Dendritic cell treated with granulocyte-macrophage colony-stimulating factor and Interleukin-4, amounts not matched to agents 40 ng/mL and 50 ng/mL, for 4 days (primary cell): Measurements from ENCODE around the gene CGREF1.
"Not testable (repeated sequence)": the region's sequence is repeated elsewhere in the genome, so short reads cannot be mapped to it uniquely, and the experiment has no call there.

Experiments
- H3K27ac Mint-ChIP-seq: one replicate; pipeline ENCODE4 v1.8.0; 2022; ENCODE audit warnings: mild to moderate bottlenecking, mixed read lengths
- H3K27me3 Mint-ChIP-seq: one replicate; pipeline ENCODE4 v1.8.0; 2022; ENCODE audit warnings: mild to moderate bottlenecking, mixed read lengths
- H3K36me3 Mint-ChIP-seq: one replicate; pipeline ENCODE4 v1.8.0; 2022; ENCODE audit warnings: low read depth, mixed read lengths
- H3K4me1 Mint-ChIP-seq: one replicate; pipeline ENCODE4 v1.8.0; 2022; ENCODE audit warnings: low read depth, mixed read lengths
- H3K4me3 Mint-ChIP-seq: one replicate; pipeline ENCODE4 v1.8.0; 2022; ENCODE audit warnings: mild to moderate bottlenecking, moderate library complexity, mixed read lengths
- H3K9me3 Mint-ChIP-seq: one replicate; pipeline ENCODE4 v1.8.0; 2022; ENCODE audit warnings: mixed read lengths
- intact Hi-C: fragments of 100-400 bp; cut with micrococcal nuclease; formaldehyde crosslinking; loops from one replicate; pipeline ENCODE4 v1.15.0; 2022

Gene CGREF1

DNA sequence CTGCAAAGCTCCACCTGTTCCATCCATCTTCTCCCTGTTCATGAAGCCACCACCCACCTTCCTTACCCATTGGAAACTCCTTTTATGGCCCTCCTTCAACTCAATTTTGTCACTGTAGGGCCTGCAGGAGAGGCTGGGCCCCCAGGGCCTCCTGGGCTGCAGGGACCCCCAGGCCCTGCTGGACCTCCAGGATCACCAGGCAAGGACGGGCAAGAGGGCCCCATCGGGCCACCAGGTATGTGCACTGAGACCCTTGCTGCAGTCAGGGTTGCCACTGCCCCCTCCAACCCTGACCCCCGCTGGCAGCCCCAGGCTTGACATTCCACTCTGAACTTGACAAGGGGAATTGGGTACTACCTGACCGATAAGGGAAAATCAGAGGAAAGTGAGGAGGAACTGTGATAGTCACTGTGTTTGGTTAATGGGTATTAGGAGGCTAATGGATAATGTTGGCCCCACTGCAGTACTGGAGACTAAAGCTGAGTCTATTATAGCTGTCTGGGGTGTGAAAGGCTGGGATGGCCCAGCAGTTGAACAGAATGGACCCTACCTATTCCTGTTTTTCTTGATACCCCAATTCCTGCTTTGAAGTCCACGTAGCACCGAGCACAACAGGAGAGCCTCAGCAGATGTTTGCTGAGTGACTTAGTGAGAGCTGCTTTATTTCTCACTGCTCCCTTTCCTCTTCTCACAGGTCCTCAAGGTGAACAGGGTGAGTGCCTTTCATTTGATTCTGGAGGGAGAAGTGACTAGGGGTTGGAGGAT, 34.4 kb downstream of the CGREF1 start:
- no peaks in the 10 kb centered on the region for H3K9me3 Mint-ChIP-seq
- H3K4me3 Mint-ChIP-seq = no peak overlapping the region
- intact Hi-C loops = loop anchor here (5.0 kb wide), 2 partner anchors 122 to 128 kb away; partner anchors contain the start of genes ATRAID and SLC5A6
- no peaks in the 10 kb centered on the region for H3K36me3 Mint-ChIP-seq
- peaks cover 2% of the 10 kb centered on the region for H3K27me3 Mint-ChIP-seq
- peaks cover 65% of the 10 kb centered on the region for H3K4me1 Mint-ChIP-seq
- peak overlapping the region; percentile 89 for H3K27ac Mint-ChIP-seq

- peaks cover 3% of the 10 kb centered on the region for H3K27me3 Mint-ChIP-seq
- no peaks in the 10 kb centered on the region for H3K36me3 Mint-ChIP-seq
- no peaks in the 10 kb centered on the region for H3K9me3 Mint-ChIP-seq
- peak overlapping the region; percentile 89 for H3K27ac Mint-ChIP-seq
- H3K4me1 Mint-ChIP-seq = peaks cover 67% of the 10 kb centered on the region
- intact Hi-C loops = loop anchor here (5.0 kb wide), 1 partner anchor 121 kb away; no protein-coding TSS in a partner anchor
- no peak overlapping the region for H3K4me3 Mint-ChIP-seq
These were observed 35.3 kb downstream of the CGREF1 start for GRCh38 chr2:27083410-27084296.

- Mint-ChIP-seq H3K4me1 (peaks cover 69% of the 10 kb centered on the region), H3K4me3 (no peak overlapping the region)
- intact Hi-C loops = loop anchor here (5.0 kb wide), 1 partner anchor 121 kb away; no protein-coding TSS in a partner anchor
These were observed 36.0 kb downstream of the CGREF1 start for GRCh38 chr2:27082773-27083409.

DNA sequence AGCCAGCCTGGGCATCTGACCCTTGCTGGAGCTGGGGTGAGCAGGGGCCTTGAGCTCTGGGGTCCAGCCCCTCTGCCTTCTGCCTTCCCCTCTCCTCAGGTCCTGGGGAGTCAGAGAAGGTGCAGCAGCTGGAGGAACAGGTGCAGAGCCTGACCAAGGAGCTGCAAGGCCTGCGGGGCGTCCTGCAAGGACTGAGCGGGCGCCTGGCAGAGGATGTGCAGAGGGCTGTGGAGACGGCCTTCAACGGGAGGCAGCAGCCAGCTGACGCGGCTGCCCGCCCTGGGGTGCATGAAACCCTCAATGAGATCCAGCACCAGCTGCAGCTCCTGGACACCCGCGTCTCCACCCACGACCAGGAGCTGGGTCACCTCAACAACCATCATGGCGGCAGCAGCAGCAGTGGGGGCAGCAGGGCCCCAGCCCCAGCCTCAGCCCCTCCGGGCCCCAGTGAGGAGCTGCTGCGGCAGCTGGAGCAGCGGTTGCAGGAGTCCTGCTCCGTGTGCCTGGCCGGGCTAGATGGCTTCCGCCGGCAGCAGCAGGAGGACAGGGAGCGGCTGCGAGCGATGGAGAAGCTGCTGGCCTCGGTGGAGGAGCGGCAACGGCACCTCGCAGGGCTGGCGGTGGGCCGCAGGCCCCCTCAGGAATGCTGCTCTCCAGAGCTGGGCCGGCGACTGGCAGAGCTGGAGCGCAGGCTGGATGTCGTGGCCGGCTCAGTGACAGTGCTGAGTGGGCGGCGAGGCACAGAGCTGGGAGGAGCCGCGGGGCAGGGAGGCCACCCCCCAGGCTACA, 36.8 kb downstream of the CGREF1 start:
- Mint-ChIP-seq H3K4me3 (no peak overlapping the region), H3K4me1 (peaks cover 73% of the 10 kb centered on the region), H3K27ac (peak overlapping the region; percentile 89), H3K36me3 (no peaks in the 10 kb centered on the region), H3K9me3 (no peaks in the 10 kb centered on the region), H3K27me3 (peaks cover 6% of the 10 kb centered on the region)
- intact Hi-C loops = loop anchor here (1.0 to 5.0 kb wide), 3 partner anchors 11 to 120 kb away; partner anchors contain the start of genes AGBL5 and OST4

More at GRCh38 chr2:27082773-27083409, 36.0 kb downstream of the CGREF1 start:
- Mint-ChIP-seq H3K27ac (peak overlapping the region; percentile 89), H3K27me3 (peaks cover 6% of the 10 kb centered on the region), H3K9me3 (no peaks in the 10 kb centered on the region), H3K36me3 (no peaks in the 10 kb centered on the region)

DNA sequence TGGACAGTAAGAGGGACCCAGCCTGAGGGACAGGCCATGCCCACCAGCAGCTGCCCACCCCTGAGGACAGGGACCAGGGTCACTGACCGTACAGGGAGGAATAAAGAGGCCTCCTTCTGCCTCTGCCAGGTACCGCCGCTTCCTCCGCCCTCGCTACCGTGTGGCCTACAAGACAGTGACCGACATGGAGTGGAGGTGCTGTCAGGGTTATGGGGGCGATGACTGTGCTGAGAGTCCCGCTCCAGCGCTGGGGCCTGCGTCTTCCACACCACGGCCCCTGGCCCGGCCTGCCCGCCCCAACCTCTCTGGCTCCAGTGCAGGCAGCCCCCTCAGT, 38.4 kb downstream of the CGREF1 start:
- Mint-ChIP-seq H3K36me3 (no peaks in the 10 kb centered on the region), H3K4me1 (peaks cover 74% of the 10 kb centered on the region), H3K27ac (peak overlapping the region; percentile 89), H3K9me3 (no peaks in the 10 kb centered on the region), H3K4me3 (peak overlapping the region; percentile 38), H3K27me3 (peaks cover 9% of the 10 kb centered on the region)
- intact Hi-C loops = loop anchor here (2.0 to 5.0 kb wide), 2 partner anchors 30 to 118 kb away; partner anchors contain the start of gene AGBL5

GRCh38 chr2:27080140-27080469, 38.8 kb downstream of the CGREF1 start:
- Mint-ChIP-seq H3K27me3 (peaks cover 9% of the 10 kb centered on the region), H3K36me3 (no peaks in the 10 kb centered on the region), H3K27ac (peak overlapping the region; percentile 89), H3K4me1 (peaks cover 74% of the 10 kb centered on the region), H3K9me3 (no peaks in the 10 kb centered on the region), H3K4me3 (no peak overlapping the region)
- intact Hi-C loops = loop anchor here (2.0 to 5.0 kb wide), 2 partner anchors 29 to 118 kb away; partner anchors contain the start of gene AGBL5

- H3K27ac Mint-ChIP-seq = peak overlapping the region; percentile 89
These were observed 39.4 kb downstream of the CGREF1 start for GRCh38 chr2:27079233-27080139.

DNA sequence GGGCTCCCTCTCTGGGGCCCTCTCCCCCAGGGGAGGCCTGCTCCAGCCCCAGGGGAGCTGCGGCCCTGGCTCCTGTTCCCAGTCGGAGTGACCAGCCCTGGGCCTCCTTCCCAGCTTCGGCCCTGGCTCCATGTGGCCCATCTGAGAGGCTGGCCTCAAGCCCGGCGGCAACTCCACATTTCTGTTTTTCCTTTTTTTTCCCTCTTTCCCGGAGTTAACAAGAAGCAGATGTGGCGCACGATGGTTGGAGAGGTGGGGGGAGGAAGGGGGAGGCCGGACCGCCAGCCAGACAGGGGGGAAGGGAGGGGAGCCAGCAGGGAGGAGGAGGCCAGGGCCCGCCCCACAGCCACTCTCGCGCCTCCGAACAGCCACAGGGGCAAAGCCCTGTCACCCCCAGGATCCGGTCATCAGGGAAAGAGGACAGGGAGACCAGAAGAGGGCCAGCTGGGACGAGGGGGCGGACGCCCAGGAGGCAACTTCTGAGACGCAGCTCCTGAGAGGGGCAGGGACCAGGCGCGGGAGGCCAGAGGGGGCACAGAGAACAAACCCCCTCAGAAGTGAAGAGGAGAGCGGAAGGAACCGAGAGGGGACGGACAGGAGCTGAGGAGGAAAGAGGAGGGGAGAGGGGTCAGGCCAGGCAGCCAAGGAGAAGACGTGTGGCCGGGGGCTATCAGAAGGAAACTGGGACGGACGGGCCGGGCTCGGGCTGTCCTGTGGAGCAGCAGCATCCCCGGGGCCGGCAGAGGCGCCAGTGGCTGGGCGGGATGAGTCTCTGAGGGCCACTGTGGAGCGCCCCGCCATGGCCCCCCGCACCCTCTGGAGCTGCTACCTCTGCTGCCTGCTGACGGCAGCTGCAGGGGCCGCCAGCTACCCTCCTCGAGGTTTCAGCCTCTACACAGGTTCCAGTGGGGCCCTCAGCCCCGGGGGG, 40.4 kb downstream of the CGREF1 start, which contains the start of gene EMILIN1:
TSS of gene EMILIN1 (plus strand) at position 349 of the 928 bp plus-strand sequence. CDS start at position 800, 451 bp downstream.
- Mint-ChIP-seq H3K4me3 (peak within 1 kb of the TSS; percentile 64), H3K4me1 (peaks cover 76% of the 10 kb centered on the region), H3K9me3 (no peaks in the 10 kb centered on the region), H3K36me3 (no peaks in the 10 kb centered on the region), H3K27ac (peak within 1 kb of the TSS; percentile 66), H3K27me3 (peaks cover 9% of the 10 kb centered on the region)
- intact Hi-C loops = no loop called here

More at GRCh38 chr2:27079233-27080139, 39.4 kb downstream of the CGREF1 start:
- Mint-ChIP-seq H3K4me1 (peaks cover 74% of the 10 kb centered on the region), H3K9me3 (no peaks in the 10 kb centered on the region), H3K36me3 (no peaks in the 10 kb centered on the region), H3K4me3 (no peak overlapping the region), H3K27me3 (peaks cover 9% of the 10 kb centered on the region)
- intact Hi-C loops = loop anchor here (2.0 to 5.0 kb wide), 2 partner anchors 29 to 117 kb away; partner anchors contain the start of gene AGBL5

DNA sequence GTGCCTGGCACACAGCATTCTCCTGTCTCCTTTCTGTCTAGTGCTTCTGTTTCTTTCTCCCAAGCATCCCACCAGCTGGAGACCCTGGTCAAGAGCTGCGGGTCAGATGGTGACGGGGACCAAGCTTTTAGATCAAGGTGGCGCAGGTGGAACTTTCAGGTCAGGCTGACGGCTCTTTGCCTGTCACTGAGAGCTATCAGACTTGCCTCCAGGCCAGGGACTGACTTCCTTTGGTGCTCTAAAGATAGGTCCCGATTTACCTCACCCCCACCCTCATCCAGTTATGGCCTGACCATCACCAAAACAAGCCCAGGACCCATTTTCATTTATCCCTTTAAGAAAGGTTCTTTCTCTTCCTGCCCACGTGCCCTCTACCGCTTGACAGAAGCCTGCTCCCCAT, 41.7 kb downstream of the CGREF1 start:
- peaks cover 80% of the 10 kb centered on the region for H3K4me1 Mint-ChIP-seq
- H3K4me3 Mint-ChIP-seq = no peak overlapping the region
- no peaks in the 10 kb centered on the region for H3K36me3 Mint-ChIP-seq
- H3K27me3 Mint-ChIP-seq = peaks cover 9% of the 10 kb centered on the region
- intact Hi-C loops = no loop called here
- H3K27ac Mint-ChIP-seq = peak overlapping the region; percentile 66
- H3K9me3 Mint-ChIP-seq = no peaks in the 10 kb centered on the region

- no peaks in the 10 kb centered on the region for H3K9me3 Mint-ChIP-seq
- no peaks in the 10 kb centered on the region for H3K36me3 Mint-ChIP-seq
- no peak overlapping the region for H3K4me3 Mint-ChIP-seq
- peak overlapping the region; percentile 2 for H3K27ac Mint-ChIP-seq
- peaks cover 9% of the 10 kb centered on the region for H3K27me3 Mint-ChIP-seq
- intact Hi-C loops = no loop called here
- peaks cover 74% of the 10 kb centered on the region for H3K4me1 Mint-ChIP-seq
These were observed 42.6 kb downstream of the CGREF1 start for GRCh38 chr2:27076323-27076722.

DNA sequence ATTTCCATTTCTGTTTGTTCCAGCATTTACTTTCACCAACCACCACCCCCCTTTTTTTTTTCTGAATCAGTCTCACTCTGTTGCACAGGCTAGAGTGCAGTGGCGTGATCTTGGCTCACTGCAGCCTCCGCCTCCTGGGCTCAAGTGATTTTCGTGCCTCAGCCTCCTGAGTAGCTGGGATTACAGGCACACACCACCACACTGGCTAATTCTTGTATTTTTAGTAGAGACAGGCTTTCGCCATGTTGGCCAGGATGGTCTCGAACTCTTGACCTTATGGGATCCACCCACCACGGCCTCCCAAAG, 43.4 kb downstream of the CGREF1 start:
- peak overlapping the region; percentile 60 for H3K27ac Mint-ChIP-seq
- peaks cover 71% of the 10 kb centered on the region for H3K4me1 Mint-ChIP-seq
- H3K36me3 Mint-ChIP-seq, H3K4me3 Mint-ChIP-seq, H3K27me3 Mint-ChIP-seq, intact Hi-C loops, H3K9me3 Mint-ChIP-seq: not testable (repeated sequence)
